Measurements from ENCODE around the gene CPD. TPM values are rescaled to one million over a fixed set of nuclear protein-coding genes. Genes with fewer than 3 reads are reported as not detected.

Gene CPD
- polyA plus RNA-seq, 1 experiment = 109 TPM

DNA sequence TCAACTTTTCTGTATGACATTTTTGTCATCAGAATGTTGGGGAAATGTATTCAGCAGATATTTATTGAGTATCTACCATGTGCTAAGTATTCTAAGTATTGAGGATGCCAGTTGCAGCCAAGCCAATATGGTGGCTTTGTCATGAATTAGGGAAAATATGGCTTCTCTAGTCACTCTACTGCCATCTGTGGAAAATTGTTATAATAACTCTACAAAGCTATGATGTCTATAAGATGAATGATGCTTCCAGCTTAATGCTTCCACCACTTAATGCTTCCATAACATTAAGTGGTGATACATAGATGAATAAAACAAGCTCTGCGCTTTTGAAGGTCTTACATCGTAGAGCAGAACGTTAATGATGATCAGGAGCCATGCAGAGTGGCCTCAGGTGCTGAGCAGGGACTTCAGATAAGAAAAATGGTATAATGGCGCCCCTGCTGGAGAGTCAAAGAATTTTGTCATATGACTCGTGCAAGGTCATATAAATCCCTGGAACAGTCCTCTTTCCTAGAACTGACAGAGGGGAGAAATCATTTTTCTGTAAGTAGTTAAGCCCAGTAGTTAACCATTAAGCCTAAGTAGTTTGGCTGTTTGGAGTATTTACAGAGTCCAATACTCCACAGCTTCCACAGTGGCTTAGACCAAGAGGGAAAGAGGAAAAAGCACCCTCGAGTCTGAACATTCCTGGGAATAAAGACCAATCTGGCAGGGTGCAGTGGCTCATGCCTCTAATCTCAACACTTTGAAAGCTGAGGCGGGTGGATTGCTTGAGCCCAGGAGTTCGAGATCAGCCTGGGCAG is 42.2 kb upstream of the CPD start:
- DNase-seq (ENCODE audit: low read depth, low spot score) = no peak
- POLR2A ChIA-PET = no interaction called here
- no peaks in the 10 kb centered on the region for H3K27me3 ChIP-seq (ENCODE audit: control insufficient read depth, insufficient read depth, low read length)

GRCh38 chr17:30337393-30337999 is 41.2 kb upstream of the CPD start:
- no peak for TF ChIP-seq CTCF (IDR thresholded peaks at IDR 0.05; ENCODE audit: low read depth, low read length)
- H3K9me3 ChIP-seq (ENCODE audit: control insufficient read depth, insufficient read depth, low read length) = no peaks in the 10 kb centered on the region
- H3K27me3 ChIP-seq (ENCODE audit: control insufficient read depth, insufficient read depth, low read length) = no peaks in the 10 kb centered on the region
- POLR2A ChIA-PET = no interaction called here
- CTCF ChIA-PET = interaction anchor here (0.7 to 2.1 kb wide), 4 partner anchors 10 to 945 kb away, joined by 4 to 12 read pairs (median 6); no protein-coding TSS in a partner anchor
- no peak overlapping the region for H3K4me3 ChIP-seq (ENCODE audit: low read depth, low read length)
- no peak overlapping the region for H3K27ac ChIP-seq (ENCODE audit: low read depth, low read length)
- no peak for DNase-seq (ENCODE audit: low read depth, low spot score)

More for the DNA sequence above, 42.2 kb upstream of the CPD start:
- CTCF ChIA-PET = interaction anchor here (0.6 to 1.5 kb wide), 10 partner anchors 10 to 244 kb away, joined by 3 to 12 read pairs (median 4); partner anchors contain the start of gene BLMH
- peak; percentile 53 for TF ChIP-seq CTCF (IDR thresholded peaks at IDR 0.05; ENCODE audit: low read depth, low read length)
- no peak overlapping the region for H3K27ac ChIP-seq (ENCODE audit: low read depth, low read length)
- no peak overlapping the region for H3K4me3 ChIP-seq (ENCODE audit: low read depth, low read length)
- H3K9me3 ChIP-seq (ENCODE audit: control insufficient read depth, insufficient read depth, low read length) = no peaks in the 10 kb centered on the region

- DNase-seq (ENCODE audit: low read depth, low spot score) = no peak
- CTCF ChIA-PET = interaction anchor here (0.6 to 2.7 kb wide), 8 partner anchors 12 to 376 kb away, joined by 3 to 14 read pairs (median 5); no protein-coding TSS in a partner anchor
- no peak for TF ChIP-seq CTCF (IDR thresholded peaks at IDR 0.05; ENCODE audit: low read depth, low read length)
- no peak overlapping the region for H3K27ac ChIP-seq (ENCODE audit: low read depth, low read length)
- H3K27me3 ChIP-seq (ENCODE audit: control insufficient read depth, insufficient read depth, low read length) = no peaks in the 10 kb centered on the region
- H3K4me3 ChIP-seq (ENCODE audit: low read depth, low read length) = no peak overlapping the region
- POLR2A ChIA-PET = no interaction called here
- no peaks in the 10 kb centered on the region for H3K9me3 ChIP-seq (ENCODE audit: control insufficient read depth, insufficient read depth, low read length)
These were observed 39.6 kb upstream of the CPD start for GRCh38 chr17:30339086-30339485.

GRCh38 chr17:30340801-30341356 is 37.8 kb upstream of the CPD start:
- Histone ChIP-seq H3K4me3 (ENCODE audit: low read depth, low read length) (no peak overlapping the region), H3K27ac (ENCODE audit: low read depth, low read length) (peak overlapping the region; percentile 65), H3K9me3 (ENCODE audit: control insufficient read depth, insufficient read depth, low read length) (no peaks in the 10 kb centered on the region), H3K27me3 (ENCODE audit: control insufficient read depth, insufficient read depth, low read length) (no peaks in the 10 kb centered on the region)
- TF ChIP-seq CTCF (IDR thresholded peaks at IDR 0.05; ENCODE audit: low read depth, low read length) = no peak
- no peak for DNase-seq (ENCODE audit: low read depth, low spot score)
- CTCF ChIA-PET = interaction anchor here (0.6 to 2.7 kb wide), 18 partner anchors 12 to 614 kb away, joined by 3 to 14 read pairs (median 3); partner anchors contain the start of genes BLMH and GOSR1
- POLR2A ChIA-PET = interaction anchor here (0.6 to 1.0 kb wide), 4 partner anchors 38 to 369 kb away, joined by 3 to 4 read pairs (median 4); partner anchors contain the start of gene CPD
